RWPE2 (cell line): Measurements from ENCODE around the gene ENOX1.

Source experiments
- ATAC-seq: fragments of 200-7000 bp; cut with Tn5 transposase; 3 replicates; pipeline ENCODE4 v1.9.1; 2021; ENCODE audit warnings: low read depth
- DNase-seq: peaks from one replicate; pipeline ENCODE4 v3.0.0-alpha.2; 2020; ENCODE audit warnings: low spot score
- H3K27ac ChIP-seq: fragments of 450-650 bp; 2 replicates; pipeline ENCODE4 v1.5.1; 2017; ENCODE audit warnings: mild to moderate bottlenecking; ENCODE audit not compliant: poor library complexity, severe bottlenecking
- H3K27me3 ChIP-seq: fragments of 250-450 bp; sonication (Bioruptor Pico); 2 replicates; pipeline ENCODE4 v1.5.1; 2021; ENCODE audit warnings: mild to moderate bottlenecking, moderate library complexity; ENCODE audit not compliant: insufficient read depth, poor library complexity, severe bottlenecking
- H3K36me3 ChIP-seq: fragments of 250-450 bp; sonication (Bioruptor Pico); 2 replicates; pipeline ENCODE4 v1.5.1; 2020; ENCODE audit warnings: low read depth, mild to moderate bottlenecking, moderate library complexity
- H3K4me1 ChIP-seq: fragments of 250-450 bp; sonication (Bioruptor Pico); 2 replicates; pipeline ENCODE4 v1.5.1; 2021; ENCODE audit warnings: mild to moderate bottlenecking, moderate library complexity; ENCODE audit not compliant: insufficient read depth, poor library complexity, severe bottlenecking
- H3K4me3 ChIP-seq: fragments of 250-450 bp; sonication (Bioruptor Pico); 2 replicates; pipeline ENCODE4 v1.5.1; 2021; ENCODE audit warnings: mild to moderate bottlenecking, moderate library complexity; ENCODE audit not compliant: severe bottlenecking
- H3K9me3 ChIP-seq: fragments of 250-450 bp; sonication (Bioruptor Pico); 2 replicates; pipeline ENCODE4 v1.5.1; 2021; ENCODE audit warnings: mild to moderate bottlenecking, moderate library complexity; ENCODE audit not compliant: severe bottlenecking
- CTCF ChIP-seq: fragments of 450-650 bp; IDR thresholded peaks from one replicate; pipeline ENCODE4 v1.5.1; 2017; ENCODE audit warnings: mild to moderate bottlenecking, moderate library complexity; ENCODE audit not compliant: poor library complexity, severe bottlenecking

The ENOX1 gene

GRCh38 chr13:43470610-43471009, 316.2 kb downstream of the ENOX1 start:
- no peak for DNase-seq
- no peak for TF ChIP-seq CTCF
- no peaks in the 10 kb centered on the region for H3K36me3 ChIP-seq
- H3K4me3 ChIP-seq: no peak overlapping the region
- H3K27me3 ChIP-seq: no peaks in the 10 kb centered on the region
- H3K4me1 ChIP-seq: no peaks in the 10 kb centered on the region
- H3K9me3 ChIP-seq: no peaks in the 10 kb centered on the region
- ATAC-seq: no peak
- H3K27ac ChIP-seq: no peak overlapping the region

- no peaks in the 10 kb centered on the region for H3K36me3 ChIP-seq
- TF ChIP-seq CTCF: no peak
Observed at GRCh38 chr13:43469791-43470190, 317.0 kb downstream of the ENOX1 start.

DNA sequence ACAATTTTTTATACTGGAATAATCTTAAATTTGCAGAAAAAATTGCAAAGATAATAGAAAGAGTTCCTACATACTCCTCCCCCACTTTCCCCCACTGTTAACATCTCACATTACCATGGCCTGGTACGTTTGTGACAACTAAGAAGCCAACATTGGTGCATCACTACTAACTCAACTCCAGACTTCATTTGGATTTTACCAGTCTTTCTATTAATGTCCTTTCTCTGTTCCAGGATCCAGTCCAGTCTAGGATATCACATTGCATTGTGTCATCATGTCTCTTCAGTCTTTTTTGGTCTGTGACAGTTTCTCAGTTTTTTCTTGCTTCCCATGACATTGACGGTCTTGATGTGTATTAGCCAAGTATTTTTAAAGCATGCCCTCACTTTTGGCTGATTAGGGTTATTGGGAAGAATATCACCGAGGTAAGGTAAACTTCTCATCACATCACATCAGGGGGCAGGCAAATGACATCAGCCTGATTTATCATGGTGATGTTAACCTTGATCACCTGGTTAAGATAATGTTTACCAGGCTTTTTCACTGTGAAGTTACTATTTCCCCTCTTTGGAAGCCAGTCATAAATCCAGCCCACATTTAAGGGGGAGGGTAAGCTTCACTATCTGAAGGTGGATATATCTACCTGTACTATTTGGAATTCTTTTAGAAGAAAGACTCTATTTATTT, 322.1 kb downstream of the ENOX1 start:
- Histone ChIP-seq H3K4me3 (no peak overlapping the region), H3K27ac (no peak overlapping the region), H3K4me1 (no peaks in the 10 kb centered on the region), H3K36me3 (no peaks in the 10 kb centered on the region), H3K27me3 (no peaks in the 10 kb centered on the region), H3K9me3 (no peaks in the 10 kb centered on the region)
- no peak for TF ChIP-seq CTCF
- ATAC-seq: no peak
- no peak for DNase-seq

More at GRCh38 chr13:43469791-43470190, 317.0 kb downstream of the ENOX1 start:
- no peaks in the 10 kb centered on the region for H3K27me3 ChIP-seq
- H3K9me3 ChIP-seq: no peaks in the 10 kb centered on the region
- no peak for DNase-seq
- H3K27ac ChIP-seq: no peak overlapping the region
- no peak overlapping the region for H3K4me3 ChIP-seq
- no peaks in the 10 kb centered on the region for H3K4me1 ChIP-seq
- no peak for ATAC-seq

GRCh38 chr13:43448605-43449336, 338.0 kb downstream of the ENOX1 start:
- ATAC-seq (no peak), DNase-seq (no peak)
- no peaks in the 10 kb centered on the region for H3K9me3 ChIP-seq
- no peak for TF ChIP-seq CTCF
- H3K36me3 ChIP-seq: no peaks in the 10 kb centered on the region
- no peaks in the 10 kb centered on the region for H3K27me3 ChIP-seq
- H3K4me3 ChIP-seq: no peak overlapping the region
- H3K4me1 ChIP-seq: no peaks in the 10 kb centered on the region
- H3K27ac ChIP-seq: no peak overlapping the region

GRCh38 chr13:43446126-43446525, 340.6 kb downstream of the ENOX1 start:
- Histone ChIP-seq H3K9me3 (no peaks in the 10 kb centered on the region), H3K36me3 (no peaks in the 10 kb centered on the region), H3K27ac (no peak overlapping the region), H3K4me1 (no peaks in the 10 kb centered on the region), H3K4me3 (no peak overlapping the region), H3K27me3 (no peaks in the 10 kb centered on the region)
- no peak for ATAC-seq
- DNase-seq: no peak
- no peak for TF ChIP-seq CTCF
